Activated T-cell treated with anti-CD3 and anti-CD28 coated beads for 4 hours (primary cell): ENCODE data around the gene LRRC75B.
A peak's percentile ranks its signal among the peaks of the same experiment; 100 is the strongest.
"Not testable (repeated sequence)": the region's sequence is repeated elsewhere in the genome, so short reads cannot be mapped to it uniquely, and the experiment has no call there.

Source experiments
- DNase-seq: peaks from one replicate; pipeline ENCODE4 v3.0.0-alpha.2; 2020

LRRC75B gene, protein sequence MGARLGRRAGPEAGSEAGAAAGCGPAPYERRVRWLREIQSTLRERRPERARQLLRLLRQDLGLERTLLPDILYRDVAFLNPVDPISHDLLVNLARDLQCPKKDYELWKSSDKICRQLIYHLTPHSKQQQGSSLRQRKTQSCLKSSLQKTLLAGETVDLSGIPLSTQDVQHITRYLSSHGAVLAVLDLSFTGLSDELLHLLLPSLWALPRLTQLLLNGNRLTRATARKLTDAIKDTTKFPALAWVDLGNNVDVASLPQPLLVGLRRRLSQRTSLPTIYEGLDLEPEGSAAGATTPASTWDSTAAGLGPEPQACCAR

DNA sequence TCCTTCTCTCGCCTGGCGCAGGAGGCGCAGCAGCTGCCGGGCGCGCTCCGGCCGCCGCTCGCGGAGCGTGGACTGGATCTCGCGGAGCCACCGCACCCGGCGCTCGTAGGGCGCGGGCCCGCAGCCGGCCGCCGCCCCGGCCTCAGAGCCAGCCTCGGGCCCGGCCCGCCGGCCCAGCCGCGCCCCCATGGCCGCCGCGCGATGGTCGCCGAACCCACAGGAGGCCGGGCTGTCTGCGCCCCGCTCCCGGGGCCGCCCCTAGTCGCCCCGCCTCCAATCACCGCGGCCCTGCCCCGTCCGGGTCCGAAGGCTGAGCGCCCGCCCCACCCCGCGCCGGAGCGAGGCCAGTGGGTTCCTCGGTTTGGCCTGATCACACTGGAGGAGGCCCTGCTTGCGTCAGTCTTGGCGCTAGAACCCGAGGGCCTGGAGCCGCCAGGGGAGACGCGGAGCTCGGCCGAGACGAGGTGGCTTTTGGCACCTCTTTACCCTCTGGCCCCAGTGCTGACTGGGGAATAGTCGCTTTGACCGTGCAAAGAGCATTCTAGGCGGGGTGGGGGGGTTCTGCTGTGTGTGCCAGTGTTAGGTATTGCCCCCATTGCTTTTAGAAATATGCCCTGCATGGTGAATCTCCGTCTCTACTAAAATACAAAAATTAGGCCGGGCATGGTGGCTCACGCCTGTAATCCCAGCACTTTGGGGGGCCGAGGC lies at the start of gene LRRC75B:
TSS of gene LRRC75B (minus strand) at position 223 of the 708 bp plus-strand sequence. CDS start at position 189, 34 bp downstream.
- no peak for DNase-seq

DNA sequence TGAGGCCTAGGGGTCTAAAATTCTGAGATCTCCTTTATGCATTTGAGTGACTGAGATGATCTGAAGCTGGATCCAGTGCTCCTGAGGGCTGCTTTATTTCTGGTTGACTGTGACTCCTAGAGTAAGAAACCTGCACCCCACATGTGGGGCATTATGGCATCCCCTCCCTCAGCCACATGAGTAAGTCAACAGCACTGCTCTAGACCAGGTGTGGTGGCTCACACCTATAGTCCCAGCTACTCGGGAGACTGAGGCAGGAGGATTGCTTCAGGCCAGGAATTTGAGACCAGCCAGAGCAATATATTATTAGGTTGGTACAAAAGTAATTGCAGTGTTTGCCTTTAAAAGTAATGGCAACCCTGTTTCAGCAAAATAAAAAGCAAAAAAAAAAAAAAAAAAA lies 49.4 kb upstream of the LRRC75B start:
- not testable (repeated sequence) for DNase-seq

DNA sequence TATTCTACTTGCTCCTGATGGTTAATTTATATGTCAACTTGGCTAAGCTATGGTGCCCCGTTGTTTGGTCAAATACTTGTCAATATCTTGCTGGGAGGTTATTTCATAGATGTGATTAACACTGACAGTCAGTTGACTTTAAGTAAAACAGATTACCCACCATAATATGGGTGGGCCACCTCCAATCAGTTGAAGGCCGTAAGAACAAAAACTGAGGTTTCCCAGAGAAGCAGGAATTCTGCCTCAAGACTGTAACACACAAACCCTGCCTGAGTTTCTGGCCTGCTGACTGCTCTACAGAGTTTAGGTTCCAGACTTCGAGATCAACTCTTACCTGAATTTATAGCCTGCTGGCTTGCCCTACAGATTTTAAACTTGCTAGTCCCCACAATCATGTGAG lies 43.6 kb upstream of the LRRC75B start:
- DNase-seq = not testable (repeated sequence)

DNA sequence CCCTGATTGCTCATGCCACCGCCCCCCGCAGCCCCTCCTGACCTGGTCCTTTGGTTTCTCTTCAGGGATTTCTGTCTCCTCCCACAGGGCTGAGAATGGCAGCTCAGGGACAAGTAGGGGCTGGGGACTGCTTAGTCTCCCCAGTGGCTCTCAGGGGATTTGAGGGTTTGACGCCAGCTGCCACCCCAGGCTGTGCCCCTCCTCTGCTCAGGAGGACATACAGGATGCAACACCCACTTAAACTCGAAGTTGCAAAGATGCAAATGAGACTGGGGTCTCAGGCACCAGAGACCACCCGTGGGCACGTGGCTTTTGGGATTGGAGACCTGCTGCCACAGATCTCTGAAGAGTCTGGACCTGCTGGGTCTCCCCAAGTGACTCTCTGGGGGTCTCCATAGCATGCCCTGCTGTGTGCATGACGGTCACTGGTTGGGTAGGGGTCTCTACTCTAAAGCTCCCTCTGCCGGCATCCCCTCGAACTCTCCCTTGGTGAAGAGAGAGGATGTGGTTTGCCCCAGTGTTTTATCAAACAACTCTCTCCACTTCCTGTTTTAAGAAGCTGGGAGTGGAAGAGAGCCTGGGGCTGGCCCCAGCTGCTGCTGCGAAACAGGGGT lies 42.0 kb upstream of the LRRC75B start:
- DNase-seq = not testable (repeated sequence)

DNA sequence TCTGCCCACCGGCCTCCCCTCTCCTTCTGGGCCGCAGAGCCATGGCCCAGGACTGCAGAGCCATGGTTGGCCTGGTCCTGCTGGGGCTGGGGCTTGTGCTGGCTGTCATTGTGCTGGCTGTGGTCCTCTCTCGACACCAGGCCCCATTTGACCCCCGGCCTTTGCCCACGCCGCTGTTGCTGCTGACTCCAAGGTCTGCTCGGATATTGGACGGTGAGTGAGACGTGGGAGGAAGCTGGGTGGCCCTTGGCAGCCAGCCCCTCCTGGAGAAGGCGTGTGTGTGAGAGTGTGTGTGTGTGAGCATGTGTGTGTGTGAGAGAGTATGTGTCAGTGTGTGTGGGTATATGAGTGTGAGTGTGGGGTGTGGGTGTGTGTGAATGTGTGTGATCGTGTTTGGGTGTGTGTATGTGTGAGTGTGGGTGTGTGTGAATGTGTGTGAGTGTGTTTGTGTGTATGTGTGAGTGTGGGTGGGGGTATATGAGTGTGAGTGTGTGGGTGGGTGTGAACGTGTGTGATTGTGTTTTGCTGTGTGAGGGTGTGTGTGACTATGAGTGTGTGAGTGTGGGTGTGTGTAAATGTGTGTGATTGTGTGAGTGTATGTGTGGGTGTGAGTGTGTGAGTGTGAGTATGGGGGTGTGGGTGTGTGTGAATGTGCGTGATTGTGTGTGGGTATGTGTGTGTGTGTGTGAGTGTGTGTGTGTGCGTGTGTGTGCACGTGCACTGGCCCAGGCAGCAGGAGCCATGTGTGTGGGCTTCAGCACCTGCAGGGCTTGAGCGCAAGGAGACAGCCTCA lies 40.6 kb upstream of the LRRC75B start:
- DNase-seq = not testable (repeated sequence)

DNA sequence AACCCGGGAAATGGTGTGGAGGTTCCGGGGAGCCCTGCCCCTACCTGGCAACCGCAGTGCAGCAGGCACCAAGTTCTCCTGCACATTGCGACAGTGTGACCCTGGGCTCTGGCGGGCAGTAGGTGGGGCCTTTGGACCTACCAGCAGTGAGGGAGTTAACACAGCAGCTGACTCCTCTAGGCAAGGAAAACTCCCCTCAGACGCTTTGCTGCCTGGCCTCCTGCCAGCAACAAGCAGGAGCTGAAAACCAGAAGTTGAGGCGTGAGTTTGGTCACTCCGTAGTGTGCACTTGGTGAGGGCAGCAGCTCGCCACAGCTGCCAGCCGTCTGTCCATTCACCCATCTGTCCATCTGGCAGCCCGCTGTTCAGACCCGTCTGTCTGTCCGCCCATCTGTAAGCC lies 39.8 kb upstream of the LRRC75B start:
- DNase-seq = not testable (repeated sequence)

DNA sequence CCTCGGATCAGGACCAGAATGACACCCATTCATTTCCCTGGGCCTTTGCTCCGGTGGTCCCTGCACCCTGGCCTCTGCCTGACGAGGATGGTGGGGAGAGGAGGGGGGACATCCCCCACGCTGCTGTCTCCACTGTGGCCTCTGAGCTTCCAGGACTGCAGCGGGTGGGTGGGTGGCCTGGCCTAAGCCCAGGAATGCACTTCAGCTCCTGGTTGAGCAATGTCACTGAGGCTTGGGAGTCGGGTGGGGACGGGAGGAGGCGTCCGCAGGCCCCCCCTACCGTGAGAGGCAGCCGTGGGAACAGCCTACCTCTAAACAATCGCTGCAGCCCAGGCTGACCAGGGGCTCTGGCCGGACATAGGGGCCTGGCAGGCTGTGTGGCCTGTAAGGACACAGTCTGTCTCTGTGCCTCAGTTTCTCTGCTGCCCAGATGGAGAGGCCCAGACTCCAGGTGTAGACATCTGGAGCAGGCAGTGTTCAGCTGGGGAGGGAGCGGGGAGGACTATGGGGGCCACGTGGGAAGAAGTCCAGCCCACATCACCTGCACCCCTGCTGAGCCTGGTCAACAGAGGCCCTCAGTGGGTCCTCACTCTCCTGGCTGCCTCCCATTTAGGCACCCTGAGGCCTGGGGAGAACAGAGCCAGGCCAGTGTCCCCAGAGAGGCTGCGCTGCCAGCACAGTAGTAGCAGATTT lies 38.7 kb upstream of the LRRC75B start:
- not testable (repeated sequence) for DNase-seq

DNA sequence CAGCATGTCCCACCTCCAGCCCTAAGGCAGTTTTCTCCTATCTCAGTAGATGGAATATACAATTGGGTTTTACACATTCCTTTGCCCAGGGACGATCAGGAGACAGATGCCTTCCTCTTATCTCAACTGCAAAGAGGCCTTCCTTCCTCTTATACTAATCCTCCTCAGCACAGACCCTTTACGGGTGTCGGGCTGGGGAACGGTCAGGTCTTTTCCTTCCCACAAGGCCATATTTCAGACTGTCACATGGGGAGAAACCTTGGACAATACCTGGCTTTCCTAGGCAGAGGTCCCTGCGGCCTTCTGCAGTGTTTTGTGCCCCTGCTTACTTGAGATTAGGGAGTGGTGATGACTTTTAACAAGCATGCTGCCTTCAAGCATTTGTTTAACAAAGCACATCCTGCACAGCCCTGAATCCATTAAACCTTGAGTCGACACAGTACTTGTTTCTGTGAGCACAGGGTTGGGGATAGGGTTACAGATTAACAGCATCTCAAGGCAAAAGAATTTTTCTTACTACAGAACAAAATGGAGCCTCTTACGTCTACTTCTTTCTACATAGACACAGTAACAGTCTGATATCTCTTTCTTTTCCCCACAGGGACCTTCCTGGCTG lies 38.0 kb upstream of the LRRC75B start:
- DNase-seq = not testable (repeated sequence)

DNA sequence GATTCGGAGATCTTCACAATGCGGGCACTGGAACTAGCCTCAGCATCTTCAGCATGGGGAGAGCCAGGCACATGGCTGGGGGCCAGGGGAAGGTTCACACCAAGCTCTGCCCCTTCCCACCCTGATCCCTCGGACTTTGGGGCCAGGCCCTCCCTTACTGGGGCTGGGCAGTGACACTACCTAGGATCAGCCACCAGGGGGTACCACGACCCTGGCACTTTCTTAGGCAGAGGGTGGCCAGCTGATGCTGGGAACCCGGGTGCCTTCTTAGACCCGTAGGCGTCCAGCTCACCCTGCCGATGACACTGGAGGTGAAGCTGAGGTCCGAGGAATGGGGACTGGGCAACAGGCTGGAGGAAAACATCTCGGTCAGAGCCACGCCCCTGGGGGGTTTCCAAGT lies 36.2 kb upstream of the LRRC75B start:
- not testable (repeated sequence) for DNase-seq

DNA sequence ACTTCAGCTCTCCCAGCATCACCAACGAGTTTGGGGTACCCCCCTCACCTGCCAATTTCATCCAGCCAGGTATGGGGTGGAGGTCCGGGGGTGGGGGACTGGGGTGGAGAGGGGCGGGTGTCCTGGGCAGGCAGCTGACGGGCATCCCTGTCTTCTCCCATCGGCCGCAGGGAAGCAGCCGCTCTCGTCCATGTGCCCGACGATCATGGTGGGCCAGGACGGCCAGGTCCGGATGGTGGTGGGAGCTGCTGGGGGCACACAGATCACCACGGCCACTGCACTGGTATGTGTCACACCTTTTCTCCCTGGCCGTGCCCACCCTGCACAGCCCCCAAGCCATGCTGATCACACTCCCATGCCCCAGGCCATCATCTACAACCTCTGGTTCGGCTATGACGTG lies 35.0 kb upstream of the LRRC75B start:
- DNase-seq = not testable (repeated sequence)

DNA sequence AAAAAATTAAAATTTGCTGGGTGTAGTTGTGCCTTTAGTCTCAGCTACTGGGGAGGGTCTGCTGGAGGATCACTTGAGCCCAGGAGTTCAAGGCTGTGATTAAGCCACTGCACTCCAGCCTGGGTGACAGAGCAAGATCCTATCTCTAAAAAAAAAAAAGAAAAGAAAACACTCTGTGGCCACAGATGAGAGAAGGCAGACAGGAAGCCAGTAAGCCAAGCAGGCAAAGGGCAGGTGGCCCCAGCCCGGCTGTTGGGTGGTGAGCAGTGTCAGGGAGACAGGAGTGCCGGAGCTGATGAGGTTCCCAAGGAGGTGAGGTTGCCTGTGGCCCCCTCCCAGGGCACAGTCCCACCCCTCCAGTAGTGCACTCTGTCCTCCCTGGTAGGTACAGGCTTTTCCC lies 29.7 kb upstream of the LRRC75B start:
- DNase-seq = not testable (repeated sequence)

DNA sequence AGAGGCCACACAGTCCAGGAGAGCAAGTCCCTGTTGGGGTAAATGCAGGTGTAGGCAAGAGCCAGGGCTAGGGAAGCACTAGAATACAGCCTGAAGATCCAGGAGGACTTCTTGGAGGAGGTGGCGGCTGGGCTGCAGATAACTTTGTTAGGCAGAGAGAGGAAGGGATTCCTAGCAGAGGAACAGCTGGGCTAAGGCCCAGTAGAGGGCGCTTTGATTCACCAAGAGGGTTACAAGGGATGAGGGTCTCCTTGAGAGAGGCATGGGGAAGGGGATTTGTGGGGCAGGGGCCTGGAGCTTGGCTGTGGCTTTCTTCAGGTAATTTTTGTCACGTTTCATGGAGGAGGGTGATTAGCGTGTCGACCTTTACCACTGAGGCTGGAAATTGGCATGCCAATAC lies 28.4 kb upstream of the LRRC75B start:
- DNase-seq = not testable (repeated sequence)

DNA sequence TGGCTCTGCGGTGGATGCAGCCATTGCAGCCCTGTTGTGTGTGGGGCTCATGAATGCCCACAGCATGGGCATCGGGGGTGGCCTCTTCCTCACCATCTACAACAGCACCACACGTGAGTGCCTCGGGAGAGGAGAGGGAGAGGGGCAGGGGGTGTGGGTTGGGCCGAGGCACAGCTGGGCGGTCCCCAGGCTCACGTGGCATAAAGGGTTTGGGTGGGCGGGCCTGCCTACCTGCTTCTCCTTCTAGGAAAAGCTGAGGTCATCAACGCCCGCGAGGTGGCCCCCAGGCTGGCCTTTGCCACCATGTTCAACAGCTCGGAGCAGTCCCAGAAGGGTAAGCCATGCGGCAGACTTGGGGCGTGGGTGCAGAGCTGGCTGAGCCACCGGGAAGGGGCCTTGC lies 21.9 kb upstream of the LRRC75B start:
- DNase-seq = not testable (repeated sequence)

DNA sequence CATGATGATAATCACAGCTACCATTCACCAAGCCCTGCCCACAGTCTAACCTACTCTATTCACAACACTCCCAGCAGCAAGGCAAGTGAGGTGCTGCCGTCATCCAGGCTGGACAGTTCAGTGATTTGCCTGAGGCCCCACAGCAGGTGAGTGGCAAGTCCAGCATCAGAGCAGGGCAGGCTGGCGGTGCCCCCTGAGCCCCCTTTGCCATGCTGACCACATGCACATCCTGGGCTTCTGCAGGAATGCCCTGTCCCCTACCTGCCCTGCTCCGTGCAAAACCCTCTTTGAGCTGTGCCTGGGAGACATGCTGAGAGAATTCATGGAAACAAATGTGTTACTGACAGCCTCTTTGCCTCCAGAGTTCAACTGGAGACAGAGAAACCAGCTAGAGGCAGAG lies 17.0 kb upstream of the LRRC75B start:
- DNase-seq = not testable (repeated sequence)

DNA sequence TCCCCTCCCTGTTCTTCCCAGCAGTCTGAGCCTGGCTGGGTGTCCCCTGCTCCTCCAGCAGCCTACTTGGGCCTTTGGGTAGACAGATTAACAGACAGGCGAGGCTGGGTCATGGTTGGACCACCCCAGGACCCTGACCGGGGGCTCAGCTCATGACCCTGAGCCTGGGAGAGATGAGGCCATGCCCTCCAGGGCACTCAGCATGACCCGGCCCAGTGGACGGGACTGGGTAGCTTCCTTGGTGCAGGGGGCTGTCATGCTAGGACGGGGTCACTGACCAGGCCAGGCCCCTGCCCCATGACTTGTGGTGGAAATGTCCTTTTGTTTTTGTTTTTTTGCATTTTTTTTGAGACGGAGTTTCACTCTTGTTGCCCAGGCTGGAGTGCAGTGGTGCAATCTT lies 15.5 kb upstream of the LRRC75B start:
- not testable (repeated sequence) for DNase-seq

DNA sequence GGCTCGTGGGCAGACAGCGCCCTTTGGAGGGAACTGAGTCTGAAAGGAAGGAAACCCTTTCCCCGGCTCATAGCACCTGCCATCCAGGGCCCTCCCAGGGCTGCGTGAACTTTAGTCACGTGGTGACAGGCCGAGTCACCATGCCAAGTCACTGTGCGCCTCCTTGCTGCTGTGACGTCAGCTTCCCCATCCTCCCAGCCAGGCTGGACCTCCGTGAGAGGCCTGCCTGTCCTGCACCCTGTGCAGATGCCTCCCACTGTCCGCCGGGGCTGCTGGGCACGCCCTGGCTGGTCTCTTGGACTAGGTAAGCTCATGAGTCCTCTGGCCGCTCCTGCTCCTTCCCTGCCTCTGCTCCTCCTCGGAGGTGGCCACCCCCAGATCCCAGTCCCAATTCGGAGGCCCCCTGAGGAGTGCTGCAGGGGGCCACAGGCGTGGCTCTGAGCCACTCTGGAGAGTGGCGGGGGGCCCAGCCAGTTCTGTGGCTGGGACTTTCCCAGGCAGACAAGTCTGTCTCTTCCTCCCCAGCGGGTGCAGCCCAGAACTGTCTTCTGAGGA lies 14.6 kb upstream of the LRRC75B start:
- peak; percentile 30 for DNase-seq

DNA sequence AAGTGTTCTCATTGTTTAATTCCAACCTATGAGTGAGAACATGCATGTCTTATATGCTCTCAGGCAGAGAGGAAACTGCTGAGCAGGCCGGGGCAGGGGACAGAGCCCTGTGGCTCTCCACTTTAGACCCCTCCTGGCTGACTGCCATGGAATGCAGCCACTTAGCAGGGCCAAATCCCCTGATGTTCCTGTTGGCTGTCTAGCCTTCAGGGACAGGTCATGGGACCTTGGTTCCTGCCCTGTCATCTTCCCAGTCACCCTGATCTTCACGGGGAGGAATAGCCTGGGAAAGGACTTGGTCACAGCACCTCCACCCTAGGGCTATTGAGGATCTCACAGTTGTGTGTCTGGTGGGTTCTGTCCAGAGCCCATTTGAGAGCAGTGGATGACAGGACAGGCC lies 13.5 kb upstream of the LRRC75B start:
- DNase-seq = not testable (repeated sequence)

DNA sequence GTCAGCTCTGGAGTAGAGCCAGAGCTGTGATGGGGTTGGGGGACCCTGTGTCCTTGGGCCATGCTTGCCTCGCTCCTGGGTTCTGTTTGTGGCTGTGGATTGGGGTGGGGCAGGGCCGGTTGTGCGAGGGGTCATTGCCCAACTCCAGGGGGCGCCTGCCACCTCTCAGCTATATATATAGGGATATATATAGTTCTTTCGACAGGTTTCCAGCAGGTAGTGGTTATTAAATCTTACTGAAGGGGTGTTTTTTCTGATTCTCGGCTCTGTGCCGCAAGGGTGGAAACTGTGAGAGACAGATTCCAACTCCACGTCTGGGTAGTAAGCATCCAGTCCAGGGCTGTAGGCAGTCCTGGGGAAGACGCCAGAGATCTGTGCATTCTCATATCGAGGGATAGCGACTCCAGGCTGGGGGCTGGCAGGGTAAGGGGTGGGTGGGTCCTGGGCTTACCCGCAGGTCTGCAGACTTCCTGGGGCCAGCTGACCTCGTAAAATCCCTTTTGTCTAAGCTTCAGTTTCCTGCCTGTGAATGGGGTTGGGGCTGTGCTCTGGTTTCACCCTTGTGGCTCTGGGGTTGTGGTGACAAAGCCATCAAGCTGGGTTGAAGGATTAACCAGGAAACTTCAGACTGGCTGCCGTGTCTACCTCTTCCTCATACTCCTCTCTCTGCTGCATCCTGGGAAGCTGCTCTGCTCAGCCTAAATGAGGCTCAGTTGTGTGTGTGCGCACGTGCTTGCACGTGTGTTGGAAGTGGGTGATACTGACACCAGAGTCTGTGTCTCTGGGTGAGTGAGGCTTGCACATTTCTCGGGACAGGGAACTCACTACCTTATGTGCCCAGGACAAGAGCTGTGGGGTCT lies 11.1 kb upstream of the LRRC75B start:
- not testable (repeated sequence) for DNase-seq

DNA sequence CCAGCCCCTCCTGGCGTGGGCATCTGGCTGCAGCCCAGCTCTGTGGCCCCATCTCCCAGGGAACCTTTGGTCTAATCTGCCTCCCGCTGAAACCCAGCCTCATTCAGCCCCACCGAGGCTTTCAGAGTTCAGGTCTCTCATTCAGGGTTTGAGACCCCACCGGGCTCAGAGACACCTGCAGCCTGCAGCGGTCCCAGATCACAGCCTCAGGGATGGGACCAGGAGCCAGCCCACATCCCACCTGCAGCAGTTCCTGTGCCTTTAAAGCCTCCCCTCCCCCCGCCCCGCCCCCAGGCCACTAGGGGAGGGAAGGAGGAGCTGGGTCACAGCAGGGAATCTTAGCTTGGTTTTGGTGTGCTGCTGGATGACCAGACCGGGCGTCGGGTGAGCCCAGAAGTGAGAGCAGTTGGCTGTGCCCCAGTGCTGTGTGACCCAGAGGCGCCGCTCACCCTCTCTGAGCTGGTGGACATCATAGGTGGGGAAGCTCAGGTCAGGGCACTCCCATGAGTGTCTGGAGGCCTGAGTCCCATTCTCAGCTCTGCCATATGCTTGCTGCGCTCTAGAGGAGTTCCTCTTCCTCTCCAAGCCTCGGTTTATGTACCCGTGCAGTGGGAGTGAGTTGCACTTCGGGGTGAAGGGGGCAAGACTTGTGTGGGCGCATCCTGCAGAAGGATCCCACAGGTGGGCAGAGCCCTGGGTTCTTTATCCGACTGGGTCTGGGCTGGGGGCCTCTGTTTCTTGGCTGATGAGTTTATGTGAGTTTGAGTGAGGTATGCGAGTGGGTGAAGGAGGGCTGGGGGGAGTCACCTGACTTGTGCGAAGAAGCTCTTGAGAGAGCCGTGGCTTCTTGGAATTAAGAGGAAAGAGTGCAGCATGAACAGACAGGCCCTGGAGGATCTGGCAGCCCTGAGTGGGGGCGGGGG lies 10.2 kb upstream of the LRRC75B start, which contains the start of gene GGT1:
TSS of gene GGT1 (plus strand) at position 347 of the 923 bp plus-strand sequence. CDS start 7,889 bp downstream, outside the sequence.
- DNase-seq = not testable (repeated sequence)
